K562 (cell line): ENCODE data around the gene SLC1A5. TPM values are rescaled to one million over a fixed set of nuclear protein-coding genes. Genes with fewer than 3 reads are reported as not detected.

ENCODE experiments used
- BRF1 ChIP-seq: IDR thresholded peaks from 3 replicates; pipeline ENCODE4 v1.6.1; 2011; ENCODE audit warnings: borderline replicate concordance, mild to moderate bottlenecking; ENCODE audit not compliant: insufficient read length; ENCODE audit errors: extremely low read depth
- CHCHD3 ChIP-seq: fragments of 250-450 bp; sonication (Bioruptor Pico); IDR thresholded peaks from 2 replicates; pipeline ENCODE4 v2.1.2; 2022; ENCODE audit warnings: mild to moderate bottlenecking
- CHD4 ChIP-seq: fragments of 200-600 bp; sonication (generic); IDR thresholded peaks from 3 replicates; pipeline ENCODE4 v1.6.1; 2012; ENCODE audit warnings: low read depth, mild to moderate bottlenecking, mixed read lengths, low read length, inconsistent platforms; ENCODE audit not compliant: insufficient read depth, insufficient replicate concordance, poor library complexity, severe bottlenecking
- ELF1 ChIP-seq: fragments of 200-800 bp; sonication (Bioruptor generic); IDR thresholded peaks from 2 replicates; pipeline ENCODE4 v1.6.1; 2016; ENCODE audit warnings: missing genetic modification characterization, missing compliant biosample characterization
- ESRRB ChIP-seq: fragments of 250-450 bp; sonication (Bioruptor Pico); IDR thresholded peaks from 2 replicates; pipeline ENCODE4 v1.5.0; 2020; ENCODE audit warnings: mild to moderate bottlenecking, moderate library complexity, borderline replicate concordance
- GABPA ChIP-seq: fragments of 200-800 bp; sonication (Bioruptor generic); conservative IDR thresholded peaks from 2 replicates; pipeline ENCODE4 v1.6.1; 2016; ENCODE audit warnings: low read depth, missing genetic modification characterization, missing compliant biosample characterization
- KLF10 ChIP-seq: fragments of 250-450 bp; sonication (Bioruptor Pico); IDR thresholded peaks from 2 replicates; pipeline ENCODE4 v1.6.1; 2021; ENCODE audit warnings: matching md5 sums
- MEF2D ChIP-seq: conservative IDR thresholded peaks from 2 replicates; pipeline ENCODE4 v1.6.1; 2016; ENCODE audit warnings: low read depth, missing genetic modification characterization, missing compliant biosample characterization
- SIN3A ChIP-seq, 2 experiments: fragments of 150-350 bp in 1 of 2; IDR thresholded peaks; 2 replicates each; pipeline ENCODE4 v1.6.1; 2011 to 2016; ENCODE audit warnings: borderline replicate concordance in 2 of 2, low read depth in 2 of 2, low read length in 2 of 2, mild to moderate bottlenecking in 2 of 2, moderate library complexity in 2 of 2; ENCODE audit not compliant: control insufficient read depth in 1 of 2
- SIRT6 ChIP-seq: IDR thresholded peaks from one replicate; pipeline ENCODE4 v1.6.1; 2012; ENCODE audit warnings: low read depth, mild to moderate bottlenecking, control low read depth, inconsistent platforms, low read length, moderate library complexity
- SP2 ChIP-seq: IDR thresholded peaks from 2 replicates; pipeline ENCODE4 v1.6.1; 2011; ENCODE audit warnings: mild to moderate bottlenecking, low read depth, low read length, moderate library complexity; ENCODE audit not compliant: poor library complexity, severe bottlenecking; ENCODE audit errors: extremely low read depth
- SRSF9 ChIP-seq: fragments of 200-400 bp; formaldehyde crosslinking; IDR thresholded peaks from 2 replicates; pipeline ENCODE4 v1.6.1; 2017; ENCODE audit warnings: low read depth, low read length, borderline replicate concordance
- ZNF431 ChIP-seq: sonication (generic); formaldehyde crosslinking; IDR thresholded peaks from 2 replicates; pipeline ENCODE4 v1.8.0; 2022; ENCODE audit warnings: mild to moderate bottlenecking, missing genetic modification reagents
- ZNF561 ChIP-seq: fragments of 450-650 bp; formaldehyde crosslinking; conservative IDR thresholded peaks from 2 replicates; pipeline ENCODE4 v1.4.0; 2020; ENCODE audit warnings: mild to moderate bottlenecking, moderate library complexity
- ZNF589 ChIP-seq: fragments of 200-800 bp; sonication (Bioruptor generic); IDR thresholded peaks from 2 replicates; pipeline ENCODE4 v1.6.1; 2016; ENCODE audit warnings: low read depth, missing genetic modification characterization, missing compliant biosample characterization
- polyA plus RNA-seq, 8 experiments: library from polyadenylated mRNA; depleted of rRNA in 4 of 8; stranded (reverse) in 5 of 8; unstranded in 3 of 8; fragments of >200 nt; fragmentation: Nextera tagmentation in 2 of 8; fragmentation: Illumina TruSeq in 1 of 8; extraction: Ambion mirVana in 2 of 8; extraction: Trizol in 1 of 8; gene quantifications; 2 replicates each; pipeline versions ENCODE4 v1.2.1 to v1.2.3, GENCODE V29; 2011 to 2014; ENCODE audit warnings: inconsistent platforms in 1 of 8, missing spikeins in 1 of 8
- total RNA-seq, 7 experiments: library from RNA; depleted of rRNA in 6 of 7; stranded (reverse); fragments of >200 nt in 6 of 7; fragmentation: Illumina TruSeq in 2 of 7; extraction: Trizol in 2 of 7; gene quantifications; 2 replicates each; pipeline versions ENCODE4 v1.2.1 to v1.2.3, GENCODE V29; 2011 to 2021; ENCODE audit warnings: low replicate concordance in 1 of 7
- TF ChIP-seq, protein P1 (sequence below), 2 experiments: fragments of 450-650 bp; IDR thresholded peaks; 2 replicates each; pipeline ENCODE4 v1.6.1; 2018; ENCODE audit warnings: mild to moderate bottlenecking in 2 of 2, low read depth in 1 of 2; ENCODE audit not compliant: partially characterized antibody in 2 of 2
- TF ChIP-seq, protein P2 (sequence below), 2 experiments: IDR thresholded peaks; 2 replicates each; pipeline ENCODE4 v1.6.1; 2012; ENCODE audit warnings: improper control_type of control experiment in 2 of 2, low read depth in 2 of 2, low read length in 2 of 2, borderline replicate concordance in 1 of 2
- TF ChIP-seq, protein P3 (sequence below): fragments of 450-650 bp; formaldehyde crosslinking; IDR thresholded peaks from 2 replicates; pipeline ENCODE4 v1.4.0; 2020; ENCODE audit warnings: mild to moderate bottlenecking, moderate library complexity

Gene SLC1A5
- total and polyA plus RNA-seq, 9 of the 15 experiments (the other 6 are each of a cell fraction or from before 2014, with no cell fraction given), result 31.2 to 417 (median 134) TPM

DNA sequence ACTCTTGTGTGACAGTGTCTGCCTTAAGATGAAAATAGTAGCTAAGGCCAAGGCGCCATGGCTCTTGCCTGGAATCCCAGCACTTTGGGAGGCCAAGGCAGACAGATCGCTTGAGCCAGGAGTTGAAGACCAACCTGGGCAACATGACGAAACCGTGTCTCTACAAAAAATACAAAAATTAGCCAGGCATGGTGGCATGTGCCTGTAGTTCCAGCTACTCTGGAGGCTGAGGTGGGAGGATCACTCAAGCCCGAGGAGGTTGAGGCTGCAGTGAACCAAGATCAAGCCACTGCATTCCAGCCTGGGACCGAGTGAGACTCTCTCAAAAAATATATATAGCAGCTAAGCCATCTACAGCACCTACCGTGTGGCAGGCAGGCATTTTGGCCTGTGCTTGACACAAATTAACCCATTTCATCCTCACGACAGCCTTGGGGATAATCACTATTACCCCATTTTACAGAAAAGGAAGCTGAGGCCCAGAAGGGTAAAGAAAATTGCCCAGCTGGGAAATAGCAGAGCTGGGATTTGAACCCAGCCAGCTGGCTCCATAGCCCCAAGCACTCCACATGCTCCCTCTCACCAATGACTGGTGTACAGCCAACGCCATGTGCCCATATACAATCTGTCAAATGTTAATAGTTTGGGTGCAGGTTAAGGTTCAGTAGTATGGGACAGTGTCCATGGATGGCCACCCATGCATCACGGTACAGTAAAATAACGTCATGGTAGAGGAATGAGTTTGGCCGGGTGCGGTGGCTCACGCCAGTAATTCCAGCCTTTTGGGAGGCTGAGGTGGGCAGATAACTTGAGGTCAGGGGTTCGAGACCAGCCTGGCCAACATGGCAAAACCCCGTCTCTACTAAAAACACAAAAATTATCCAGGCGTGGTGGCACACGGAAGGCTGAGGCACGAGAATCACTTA lies 3.1 kb downstream of the SLC1A5 start (continued):
- TF ChIP-seq, protein P1, sequence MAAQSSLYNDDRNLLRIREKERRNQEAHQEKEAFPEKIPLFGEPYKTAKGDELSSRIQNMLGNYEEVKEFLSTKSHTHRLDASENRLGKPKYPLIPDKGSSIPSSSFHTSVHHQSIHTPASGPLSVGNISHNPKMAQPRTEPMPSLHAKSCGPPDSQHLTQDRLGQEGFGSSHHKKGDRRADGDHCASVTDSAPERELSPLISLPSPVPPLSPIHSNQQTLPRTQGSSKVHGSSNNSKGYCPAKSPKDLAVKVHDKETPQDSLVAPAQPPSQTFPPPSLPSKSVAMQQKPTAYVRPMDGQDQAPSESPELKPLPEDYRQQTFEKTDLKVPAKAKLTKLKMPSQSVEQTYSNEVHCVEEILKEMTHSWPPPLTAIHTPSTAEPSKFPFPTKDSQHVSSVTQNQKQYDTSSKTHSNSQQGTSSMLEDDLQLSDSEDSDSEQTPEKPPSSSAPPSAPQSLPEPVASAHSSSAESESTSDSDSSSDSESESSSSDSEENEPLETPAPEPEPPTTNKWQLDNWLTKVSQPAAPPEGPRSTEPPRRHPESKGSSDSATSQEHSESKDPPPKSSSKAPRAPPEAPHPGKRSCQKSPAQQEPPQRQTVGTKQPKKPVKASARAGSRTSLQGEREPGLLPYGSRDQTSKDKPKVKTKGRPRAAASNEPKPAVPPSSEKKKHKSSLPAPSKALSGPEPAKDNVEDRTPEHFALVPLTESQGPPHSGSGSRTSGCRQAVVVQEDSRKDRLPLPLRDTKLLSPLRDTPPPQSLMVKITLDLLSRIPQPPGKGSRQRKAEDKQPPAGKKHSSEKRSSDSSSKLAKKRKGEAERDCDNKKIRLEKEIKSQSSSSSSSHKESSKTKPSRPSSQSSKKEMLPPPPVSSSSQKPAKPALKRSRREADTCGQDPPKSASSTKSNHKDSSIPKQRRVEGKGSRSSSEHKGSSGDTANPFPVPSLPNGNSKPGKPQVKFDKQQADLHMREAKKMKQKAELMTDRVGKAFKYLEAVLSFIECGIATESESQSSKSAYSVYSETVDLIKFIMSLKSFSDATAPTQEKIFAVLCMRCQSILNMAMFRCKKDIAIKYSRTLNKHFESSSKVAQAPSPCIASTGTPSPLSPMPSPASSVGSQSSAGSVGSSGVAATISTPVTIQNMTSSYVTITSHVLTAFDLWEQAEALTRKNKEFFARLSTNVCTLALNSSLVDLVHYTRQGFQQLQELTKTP (IDR thresholded peaks at IDR 0.05; ENCODE audit: low read depth in 1 of 2, partially characterized antibody in 2 of 2), result peak; percentile 16 to 29
- TF ChIP-seq SIRT6, result no peak
- no peak for TF ChIP-seq ZNF431
- TF ChIP-seq ZNF561 (CRISPR knock-in tag), result no peak
- TF ChIP-seq SP2, result no peak
- TF ChIP-seq SIN3A (IDR thresholded peaks at IDR 0.05; ENCODE audit: borderline replicate concordance in 2 of 2, control insufficient read depth in 1 of 2, low read depth in 2 of 2, low read length in 2 of 2), result peak; percentile 13; a peak in 1 of 4 replicates
- no peak for TF ChIP-seq CHCHD3
- no peak for TF ChIP-seq SRSF9
- no peak for TF ChIP-seq BRF1
- TF ChIP-seq, protein P2, sequence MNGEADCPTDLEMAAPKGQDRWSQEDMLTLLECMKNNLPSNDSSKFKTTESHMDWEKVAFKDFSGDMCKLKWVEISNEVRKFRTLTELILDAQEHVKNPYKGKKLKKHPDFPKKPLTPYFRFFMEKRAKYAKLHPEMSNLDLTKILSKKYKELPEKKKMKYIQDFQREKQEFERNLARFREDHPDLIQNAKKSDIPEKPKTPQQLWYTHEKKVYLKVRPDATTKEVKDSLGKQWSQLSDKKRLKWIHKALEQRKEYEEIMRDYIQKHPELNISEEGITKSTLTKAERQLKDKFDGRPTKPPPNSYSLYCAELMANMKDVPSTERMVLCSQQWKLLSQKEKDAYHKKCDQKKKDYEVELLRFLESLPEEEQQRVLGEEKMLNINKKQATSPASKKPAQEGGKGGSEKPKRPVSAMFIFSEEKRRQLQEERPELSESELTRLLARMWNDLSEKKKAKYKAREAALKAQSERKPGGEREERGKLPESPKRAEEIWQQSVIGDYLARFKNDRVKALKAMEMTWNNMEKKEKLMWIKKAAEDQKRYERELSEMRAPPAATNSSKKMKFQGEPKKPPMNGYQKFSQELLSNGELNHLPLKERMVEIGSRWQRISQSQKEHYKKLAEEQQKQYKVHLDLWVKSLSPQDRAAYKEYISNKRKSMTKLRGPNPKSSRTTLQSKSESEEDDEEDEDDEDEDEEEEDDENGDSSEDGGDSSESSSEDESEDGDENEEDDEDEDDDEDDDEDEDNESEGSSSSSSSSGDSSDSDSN (IDR thresholded peaks at IDR 0.05; ENCODE audit: borderline replicate concordance in 1 of 2, low read depth in 2 of 2, low read length in 2 of 2), result no peak
- TF ChIP-seq GABPA, result no peak
- TF ChIP-seq, protein P3, sequence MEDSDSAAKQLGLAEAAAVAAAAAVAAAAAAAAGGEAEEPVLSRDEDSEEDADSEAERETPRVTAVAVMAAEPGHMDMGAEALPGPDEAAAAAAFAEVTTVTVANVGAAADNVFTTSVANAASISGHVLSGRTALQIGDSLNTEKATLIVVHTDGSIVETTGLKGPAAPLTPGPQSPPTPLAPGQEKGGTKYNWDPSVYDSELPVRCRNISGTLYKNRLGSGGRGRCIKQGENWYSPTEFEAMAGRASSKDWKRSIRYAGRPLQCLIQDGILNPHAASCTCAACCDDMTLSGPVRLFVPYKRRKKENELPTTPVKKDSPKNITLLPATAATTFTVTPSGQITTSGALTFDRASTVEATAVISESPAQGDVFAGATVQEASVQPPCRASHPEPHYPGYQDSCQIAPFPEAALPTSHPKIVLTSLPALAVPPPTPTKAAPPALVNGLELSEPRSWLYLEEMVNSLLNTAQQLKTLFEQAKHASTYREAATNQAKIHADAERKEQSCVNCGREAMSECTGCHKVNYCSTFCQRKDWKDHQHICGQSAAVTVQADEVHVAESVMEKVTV (CRISPR knock-in tag), result no peak
- TF ChIP-seq CHD4, result no peak
- TF ChIP-seq ZNF589 (CRISPR knock-in tag), result no peak
- no peak for TF ChIP-seq ELF1 (tag)
- no peak for TF ChIP-seq ESRRB (CRISPR knock-in tag)
- TF ChIP-seq KLF10 (CRISPR knock-in tag), result no peak
- no peak for TF ChIP-seq MEF2D (tag)
